Measurements from ENCODE around the gene MTARC1.

DNA sequence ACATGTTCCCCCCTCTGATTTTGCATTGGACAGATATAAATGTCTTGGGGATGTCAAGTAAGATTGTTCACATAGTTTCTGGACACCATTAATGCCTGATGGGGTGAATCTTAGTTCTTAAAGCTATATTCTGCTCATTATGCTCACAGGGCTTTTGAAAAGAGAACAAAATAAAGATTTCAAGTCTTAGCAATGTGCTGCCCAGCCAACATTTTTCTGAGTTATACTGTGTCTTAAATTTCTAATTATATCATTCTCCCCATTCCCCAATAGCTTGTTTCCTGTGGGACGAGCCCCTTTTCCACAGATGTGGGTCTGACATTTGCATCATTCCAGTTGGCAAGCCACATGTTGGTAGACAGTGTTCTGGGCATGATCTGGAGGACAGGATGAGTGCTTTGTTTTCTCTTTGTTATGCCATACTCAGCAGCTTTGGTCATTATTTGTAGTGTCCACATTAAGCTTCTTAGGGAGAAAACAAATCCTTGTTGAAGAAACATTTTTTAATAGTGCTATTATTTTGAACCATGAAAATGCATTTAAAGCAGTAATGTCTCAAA, 32.8 kb downstream of the MTARC1 start:
- TF ChIP-seq, protein P1, sequence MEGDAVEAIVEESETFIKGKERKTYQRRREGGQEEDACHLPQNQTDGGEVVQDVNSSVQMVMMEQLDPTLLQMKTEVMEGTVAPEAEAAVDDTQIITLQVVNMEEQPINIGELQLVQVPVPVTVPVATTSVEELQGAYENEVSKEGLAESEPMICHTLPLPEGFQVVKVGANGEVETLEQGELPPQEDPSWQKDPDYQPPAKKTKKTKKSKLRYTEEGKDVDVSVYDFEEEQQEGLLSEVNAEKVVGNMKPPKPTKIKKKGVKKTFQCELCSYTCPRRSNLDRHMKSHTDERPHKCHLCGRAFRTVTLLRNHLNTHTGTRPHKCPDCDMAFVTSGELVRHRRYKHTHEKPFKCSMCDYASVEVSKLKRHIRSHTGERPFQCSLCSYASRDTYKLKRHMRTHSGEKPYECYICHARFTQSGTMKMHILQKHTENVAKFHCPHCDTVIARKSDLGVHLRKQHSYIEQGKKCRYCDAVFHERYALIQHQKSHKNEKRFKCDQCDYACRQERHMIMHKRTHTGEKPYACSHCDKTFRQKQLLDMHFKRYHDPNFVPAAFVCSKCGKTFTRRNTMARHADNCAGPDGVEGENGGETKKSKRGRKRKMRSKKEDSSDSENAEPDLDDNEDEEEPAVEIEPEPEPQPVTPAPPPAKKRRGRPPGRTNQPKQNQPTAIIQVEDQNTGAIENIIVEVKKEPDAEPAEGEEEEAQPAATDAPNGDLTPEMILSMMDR (IDR thresholded peaks at IDR 0.05) = no peak
- no peak for TF ChIP-seq EP300 (IDR thresholded peaks at IDR 0.05; ENCODE audit: low read depth)
